Gastroesophageal sphincter (tissue), 3 donors: Measurements from ENCODE around the gene EFNA3.

Experiments
- CTCF ChIP-seq, 4 experiments: fragments of 200-600 bp in 2 of 4; fragments of 450-650 bp in 2 of 4; sonication (generic) in 1 of 4; IDR thresholded peaks; one replicate each; pipeline ENCODE4 v1.5.1; 2017 to 2019; ENCODE audit warnings: antibody characterized with exemption in 4 of 4, mild to moderate bottlenecking in 2 of 4, moderate library complexity in 2 of 4
- POLR2A ChIP-seq, 2 donors: fragments of 450-650 bp; IDR thresholded peaks; one replicate each; pipeline ENCODE4 v1.6.1; 2017; ENCODE audit warnings: antibody characterized with exemption in 2 of 2, mild to moderate bottlenecking in 2 of 2, moderate library complexity in 1 of 2
- POLR2AphosphoS5 ChIP-seq: sonication (generic); formaldehyde crosslinking; IDR thresholded peaks from one replicate; pipeline ENCODE4 v1.6.1; 2017; ENCODE audit warnings: antibody characterized with exemption

- TF ChIP-seq CTCF (IDR thresholded peaks at IDR 0.05) = no peak
- no peak for TF ChIP-seq POLR2A (IDR thresholded peaks at IDR 0.05)
- no peak for TF ChIP-seq POLR2AphosphoS5
Observed at GRCh38 chr1:155044365-155044764, 34.3 kb upstream of the EFNA3 start.
